ENCODE results near the gene LENEP. TPM values are rescaled to one million over a fixed set of nuclear protein-coding genes. Genes with fewer than 3 reads are reported as not detected.

LENEP gene
- total RNA-seq, 1 experiment from 2014 or later: 0.42 TPM

DNA sequence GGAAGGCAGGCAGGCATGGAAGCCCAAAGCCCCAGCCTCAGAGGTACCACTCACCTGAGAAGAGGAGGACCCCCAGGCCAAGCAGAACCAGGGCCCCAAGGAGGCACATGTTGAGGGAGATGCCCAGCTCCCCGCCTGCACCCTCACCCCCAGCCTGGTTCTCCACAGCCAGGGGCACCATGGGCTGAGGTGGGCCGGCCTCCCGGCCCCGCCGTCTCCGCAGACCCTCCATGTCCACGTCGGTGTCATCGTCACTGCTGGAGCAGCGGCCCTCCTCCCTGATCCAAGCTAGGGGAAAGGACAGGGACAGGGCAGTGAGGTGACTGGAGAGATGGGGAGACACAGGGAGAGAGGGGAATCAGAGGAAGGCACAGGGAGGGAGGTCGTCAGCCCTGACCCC is 45.3 kb upstream of the LENEP start:
- Histone ChIP-seq H3K4me1 (ENCODE audit: control insufficient read depth in 1 of 2, insufficient read depth in 2 of 2, low read length in 2 of 2) (peaks cover 0 to 3% of the 10 kb centered on the region in 2 experiments; a peak in 1 of 4 replicates), H3K9me3 (ENCODE audit: control insufficient read depth in 1 of 2, insufficient read depth in 1 of 2, low read depth in 1 of 2, low read length in 2 of 2) (no peaks in the 10 kb centered on the region), H3K4me2 (ENCODE audit: low read length) (no peak overlapping the region), H3K9ac (ENCODE audit: low read length) (no peak overlapping the region), H3K79me2 (ENCODE audit: insufficient read depth, low read length) (no peaks in the 10 kb centered on the region), H3K4me3 (replicated peaks in 1 of 2; ENCODE audit: low read depth in 1 of 2, low read length in 2 of 2) (no peak overlapping the region), H2AFZ (ENCODE audit: low read depth, low read length, poor library complexity, severe bottlenecking) (no peak overlapping the region), H3K27ac (ENCODE audit: low read depth, low read length) (no peak overlapping the region), H3K36me3 (ENCODE audit: control insufficient read depth in 1 of 2, insufficient read depth in 2 of 2, low read length in 2 of 2) (no peaks in the 10 kb centered on the region), H4K20me1 (ENCODE audit: insufficient read depth) (no peaks in the 10 kb centered on the region), H3K27me3 (ENCODE audit: insufficient read depth, low read length) (no peaks in the 10 kb centered on the region), H3K9me2 (ENCODE audit: insufficient read depth) (no peaks in the 10 kb centered on the region)
- BruUV-seq (replicated peaks): no TSS peak
- intact Hi-C loops (cut with micrococcal nuclease): no loop called here
- ChIA-PET POLR2A (no interaction called here), CTCF (no interaction called here), RAD21 (ENCODE audit: low non-redundant PET in 1 of 2, low total read pairs in 2 of 2, uncharacterized antibody in 2 of 2, unreplicated experiment in 2 of 2) (no interaction called here)
- ATAC-seq (no peak), DNase-seq (ENCODE audit: low read depth, low spot score) (no peak)
- no peak for TF ChIP-seq ZFX (IDR thresholded peaks at IDR 0.05)
- TF ChIP-seq POLR2A (IDR thresholded peaks at IDR 0.05; ENCODE audit: borderline replicate concordance, extremely low read depth, insufficient read depth, insufficient read length): no peak
- TF ChIP-seq, protein P1, sequence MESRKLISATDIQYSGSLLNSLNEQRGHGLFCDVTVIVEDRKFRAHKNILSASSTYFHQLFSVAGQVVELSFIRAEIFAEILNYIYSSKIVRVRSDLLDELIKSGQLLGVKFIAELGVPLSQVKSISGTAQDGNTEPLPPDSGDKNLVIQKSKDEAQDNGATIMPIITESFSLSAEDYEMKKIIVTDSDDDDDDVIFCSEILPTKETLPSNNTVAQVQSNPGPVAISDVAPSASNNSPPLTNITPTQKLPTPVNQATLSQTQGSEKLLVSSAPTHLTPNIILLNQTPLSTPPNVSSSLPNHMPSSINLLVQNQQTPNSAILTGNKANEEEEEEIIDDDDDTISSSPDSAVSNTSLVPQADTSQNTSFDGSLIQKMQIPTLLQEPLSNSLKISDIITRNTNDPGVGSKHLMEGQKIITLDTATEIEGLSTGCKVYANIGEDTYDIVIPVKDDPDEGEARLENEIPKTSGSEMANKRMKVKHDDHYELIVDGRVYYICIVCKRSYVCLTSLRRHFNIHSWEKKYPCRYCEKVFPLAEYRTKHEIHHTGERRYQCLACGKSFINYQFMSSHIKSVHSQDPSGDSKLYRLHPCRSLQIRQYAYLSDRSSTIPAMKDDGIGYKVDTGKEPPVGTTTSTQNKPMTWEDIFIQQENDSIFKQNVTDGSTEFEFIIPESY (IDR thresholded peaks at IDR 0.05; ENCODE audit: extremely low read depth, insufficient replicate concordance, low read length): no peak
- no peak for TF ChIP-seq EGR1 (IDR thresholded peaks at IDR 0.05; ENCODE audit: low read depth)
- TF ChIP-seq CBX3 (IDR thresholded peaks at IDR 0.05; ENCODE audit: low read depth): no peak
- no peak for TF ChIP-seq EZH2phosphoT487 (IDR thresholded peaks at IDR 0.05; ENCODE audit: borderline replicate concordance)
- TF ChIP-seq FOSL1 (IDR thresholded peaks at IDR 0.05; ENCODE audit: low read depth): no peak
- no peak for TF ChIP-seq TCF7L2 (IDR thresholded peaks at IDR 0.05; ENCODE audit: borderline replicate concordance, extremely low read depth, insufficient read depth, insufficient read length)
- no peak for TF ChIP-seq CTCF (IDR thresholded peaks at IDR 0.05 in 2 of 3, conservative IDR thresholded peaks at IDR 0.05 in 1 of 3; ENCODE audit: borderline replicate concordance in 1 of 3, insufficient read depth in 1 of 3, low read depth in 2 of 3, low read length in 2 of 3)
- TF ChIP-seq SIN3A (IDR thresholded peaks at IDR 0.05; ENCODE audit: low read depth): no peak
- TF ChIP-seq ATF3 (IDR thresholded peaks at IDR 0.05): no peak
- no peak for TF ChIP-seq RAD21 (IDR thresholded peaks at IDR 0.05; ENCODE audit: low read depth)
- no peak for TF ChIP-seq SP1 (IDR thresholded peaks at IDR 0.05; ENCODE audit: low read depth)
- no peak for TF ChIP-seq MAX (IDR thresholded peaks at IDR 0.05)
- TF ChIP-seq, protein P2, sequence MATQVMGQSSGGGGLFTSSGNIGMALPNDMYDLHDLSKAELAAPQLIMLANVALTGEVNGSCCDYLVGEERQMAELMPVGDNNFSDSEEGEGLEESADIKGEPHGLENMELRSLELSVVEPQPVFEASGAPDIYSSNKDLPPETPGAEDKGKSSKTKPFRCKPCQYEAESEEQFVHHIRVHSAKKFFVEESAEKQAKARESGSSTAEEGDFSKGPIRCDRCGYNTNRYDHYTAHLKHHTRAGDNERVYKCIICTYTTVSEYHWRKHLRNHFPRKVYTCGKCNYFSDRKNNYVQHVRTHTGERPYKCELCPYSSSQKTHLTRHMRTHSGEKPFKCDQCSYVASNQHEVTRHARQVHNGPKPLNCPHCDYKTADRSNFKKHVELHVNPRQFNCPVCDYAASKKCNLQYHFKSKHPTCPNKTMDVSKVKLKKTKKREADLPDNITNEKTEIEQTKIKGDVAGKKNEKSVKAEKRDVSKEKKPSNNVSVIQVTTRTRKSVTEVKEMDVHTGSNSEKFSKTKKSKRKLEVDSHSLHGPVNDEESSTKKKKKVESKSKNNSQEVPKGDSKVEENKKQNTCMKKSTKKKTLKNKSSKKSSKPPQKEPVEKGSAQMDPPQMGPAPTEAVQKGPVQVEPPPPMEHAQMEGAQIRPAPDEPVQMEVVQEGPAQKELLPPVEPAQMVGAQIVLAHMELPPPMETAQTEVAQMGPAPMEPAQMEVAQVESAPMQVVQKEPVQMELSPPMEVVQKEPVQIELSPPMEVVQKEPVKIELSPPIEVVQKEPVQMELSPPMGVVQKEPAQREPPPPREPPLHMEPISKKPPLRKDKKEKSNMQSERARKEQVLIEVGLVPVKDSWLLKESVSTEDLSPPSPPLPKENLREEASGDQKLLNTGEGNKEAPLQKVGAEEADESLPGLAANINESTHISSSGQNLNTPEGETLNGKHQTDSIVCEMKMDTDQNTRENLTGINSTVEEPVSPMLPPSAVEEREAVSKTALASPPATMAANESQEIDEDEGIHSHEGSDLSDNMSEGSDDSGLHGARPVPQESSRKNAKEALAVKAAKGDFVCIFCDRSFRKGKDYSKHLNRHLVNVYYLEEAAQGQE (IDR thresholded peaks at IDR 0.05; ENCODE audit: low read depth): no peak

All from HCT116 (cell line).